Measurements from ENCODE around the gene GLRA2.
"Not testable (repeated sequence)": the region's sequence is repeated elsewhere in the genome, so short reads cannot be mapped to it uniquely, and the experiment has no call there.

The GLRA2 gene

GRCh38 chrX:14673764-14674163, 144.4 kb downstream of the GLRA2 start:
- H3K36me3 ChIP-seq (ENCODE audit: low read length), result no peaks in the 10 kb centered on the region
- H3K27me3 ChIP-seq (ENCODE audit: low read length), result no peaks in the 10 kb centered on the region
- no peaks in the 10 kb centered on the region for H3F3A ChIP-seq (ENCODE audit: insufficient read depth)
- no peaks in the 10 kb centered on the region for H3K9me2 ChIP-seq (replicated peaks; ENCODE audit: insufficient read depth, low read length)
- no peak overlapping the region for H3K4me2 ChIP-seq (ENCODE audit: low read depth, low read length, poor library complexity, severe bottlenecking)
- no peak overlapping the region for H3K27ac ChIP-seq (ENCODE audit: low read depth, low read length)
- TF ChIP-seq EZH2phosphoT487 (conservative IDR thresholded peaks at IDR 0.05; ENCODE audit: low read length), result no peak
- no peak for TF ChIP-seq CTCF (IDR thresholded peaks at IDR 0.05; ENCODE audit: insufficient read depth, low read length, poor library complexity, severe bottlenecking)
- H3K9me3 ChIP-seq (ENCODE audit: insufficient read depth, low read length), result no peaks in the 10 kb centered on the region
- no peak overlapping the region for H2AFZ ChIP-seq (ENCODE audit: low read depth, low read length, severe bottlenecking)
- H3K4me3 ChIP-seq (ENCODE audit: insufficient read depth, low read length, poor library complexity, severe bottlenecking), result no peak overlapping the region
- H4K20me1 ChIP-seq (ENCODE audit: low read depth, low read length), result no peaks in the 10 kb centered on the region
- H3K79me2 ChIP-seq (ENCODE audit: insufficient read depth, low read length), result no peaks in the 10 kb centered on the region
- H3K9ac ChIP-seq (ENCODE audit: low read length), result no peak overlapping the region

GRCh38 chrX:14675500-14675899, 146.2 kb downstream of the GLRA2 start:
- no peaks in the 10 kb centered on the region for H3K9me3 ChIP-seq (ENCODE audit: insufficient read depth, low read length)
- H3K36me3 ChIP-seq (ENCODE audit: low read length), result no peaks in the 10 kb centered on the region
- no peak overlapping the region for H3K9ac ChIP-seq (ENCODE audit: low read length)
- H3K4me3 ChIP-seq (ENCODE audit: insufficient read depth, low read length, poor library complexity, severe bottlenecking), result no peak overlapping the region
- H3K79me2 ChIP-seq (ENCODE audit: insufficient read depth, low read length), result no peaks in the 10 kb centered on the region
- H3F3A ChIP-seq (ENCODE audit: insufficient read depth), result no peaks in the 10 kb centered on the region
- TF ChIP-seq EZH2phosphoT487 (conservative IDR thresholded peaks at IDR 0.05; ENCODE audit: low read length), result no peak
- TF ChIP-seq CTCF (IDR thresholded peaks at IDR 0.05; ENCODE audit: insufficient read depth, low read length, poor library complexity, severe bottlenecking), result no peak
- H3K27me3 ChIP-seq (ENCODE audit: low read length), result no peaks in the 10 kb centered on the region
- H3K4me2 ChIP-seq (ENCODE audit: low read depth, low read length, poor library complexity, severe bottlenecking), result no peak overlapping the region
- H3K27ac ChIP-seq (ENCODE audit: low read depth, low read length), result no peak overlapping the region
- no peak overlapping the region for H2AFZ ChIP-seq (ENCODE audit: low read depth, low read length, severe bottlenecking)
- H3K9me2 ChIP-seq (replicated peaks; ENCODE audit: insufficient read depth, low read length), result no peaks in the 10 kb centered on the region
- H4K20me1 ChIP-seq (ENCODE audit: low read depth, low read length), result no peaks in the 10 kb centered on the region

- Histone ChIP-seq H3K79me2 (ENCODE audit: insufficient read depth, low read length) (no peaks in the 10 kb centered on the region), H3K9me2 (replicated peaks; ENCODE audit: insufficient read depth, low read length) (no peaks in the 10 kb centered on the region), H3K27me3 (ENCODE audit: low read length) (no peaks in the 10 kb centered on the region)
Measured at GRCh38 chrX:14676431-14676830, 147.1 kb downstream of the GLRA2 start.

GRCh38 chrX:14688331-14688730, 159.0 kb downstream of the GLRA2 start:
- not testable (repeated sequence) for H3K79me2 ChIP-seq (ENCODE audit: insufficient read depth, low read length); H3K9me3 ChIP-seq (ENCODE audit: insufficient read depth, low read length); H2AFZ ChIP-seq (ENCODE audit: low read depth, low read length, severe bottlenecking); H4K20me1 ChIP-seq (ENCODE audit: low read depth, low read length); H3K27ac ChIP-seq (ENCODE audit: low read depth, low read length); H3K9me2 ChIP-seq (replicated peaks; ENCODE audit: insufficient read depth, low read length); H3K4me3 ChIP-seq (ENCODE audit: insufficient read depth, low read length, poor library complexity, severe bottlenecking); H3K27me3 ChIP-seq (ENCODE audit: low read length); H3K9ac ChIP-seq (ENCODE audit: low read length); H3K4me2 ChIP-seq (ENCODE audit: low read depth, low read length, poor library complexity, severe bottlenecking); H3K36me3 ChIP-seq (ENCODE audit: low read length); H3F3A ChIP-seq (ENCODE audit: insufficient read depth)

More at GRCh38 chrX:14676431-14676830, 147.1 kb downstream of the GLRA2 start:
- Histone ChIP-seq H3K27ac (ENCODE audit: low read depth, low read length) (no peak overlapping the region), H3K36me3 (ENCODE audit: low read length) (no peaks in the 10 kb centered on the region), H3K9ac (ENCODE audit: low read length) (no peak overlapping the region), H3K9me3 (ENCODE audit: insufficient read depth, low read length) (no peaks in the 10 kb centered on the region), H3K4me2 (ENCODE audit: low read depth, low read length, poor library complexity, severe bottlenecking) (no peak overlapping the region), H4K20me1 (ENCODE audit: low read depth, low read length) (no peaks in the 10 kb centered on the region), H2AFZ (ENCODE audit: low read depth, low read length, severe bottlenecking) (no peak overlapping the region), H3F3A (ENCODE audit: insufficient read depth) (no peaks in the 10 kb centered on the region), H3K4me3 (ENCODE audit: insufficient read depth, low read length, poor library complexity, severe bottlenecking) (no peak overlapping the region)
- no peak for TF ChIP-seq CTCF (IDR thresholded peaks at IDR 0.05; ENCODE audit: insufficient read depth, low read length, poor library complexity, severe bottlenecking)
- TF ChIP-seq EZH2phosphoT487 (conservative IDR thresholded peaks at IDR 0.05; ENCODE audit: low read length), result no peak
